CD4-positive, alpha-beta T cell treated with Interleukin-2 at 100 ng/mL for 4 hours (primary cell): ENCODE results near the gene ELMOD1.
A peak's percentile ranks its signal among the peaks of the same experiment; 100 is the strongest.

Experiments
- DNase-seq: peaks from one replicate; pipeline ENCODE4 v3.0.0-alpha.2; 2020; ENCODE audit warnings: low spot score

The ELMOD1 gene

GRCh38 chr11:107688322-107688918 is 97.5 kb downstream of the ELMOD1 start:
- DNase-seq = no peak

GRCh38 chr11:107689317-107690202 is 98.6 kb downstream of the ELMOD1 start:
- peak; percentile 57 for DNase-seq

- DNase-seq = no peak
These were observed 100.2 kb downstream of the ELMOD1 start for GRCh38 chr11:107691000-107691750.

GRCh38 chr11:107695446-107695845 is 104.5 kb downstream of the ELMOD1 start:
- no peak for DNase-seq

- no peak for DNase-seq
These were observed 105.2 kb downstream of the ELMOD1 start for GRCh38 chr11:107696140-107696539.

- no peak for DNase-seq
These were observed 106.3 kb downstream of the ELMOD1 start for GRCh38 chr11:107697291-107697690.

- no peak for DNase-seq
These were observed 108.7 kb downstream of the ELMOD1 start for GRCh38 chr11:107699371-107700285.

GRCh38 chr11:107702109-107702660 is 111.2 kb downstream of the ELMOD1 start:
- DNase-seq = no peak

GRCh38 chr11:107702723-107703122 is 111.8 kb downstream of the ELMOD1 start:
- no peak for DNase-seq

- no peak for DNase-seq
These were observed 113.5 kb downstream of the ELMOD1 start for GRCh38 chr11:107704451-107704850.

- DNase-seq = no peak
These were observed 114.1 kb downstream of the ELMOD1 start for GRCh38 chr11:107705027-107705426.

GRCh38 chr11:107706531-107706930 is 115.6 kb downstream of the ELMOD1 start:
- DNase-seq = no peak

- no peak for DNase-seq
These were observed 116.3 kb downstream of the ELMOD1 start for GRCh38 chr11:107707215-107707671.

GRCh38 chr11:107707807-107708206 is 116.9 kb downstream of the ELMOD1 start:
- no peak for DNase-seq

- no peak for DNase-seq
These were observed 117.8 kb downstream of the ELMOD1 start for GRCh38 chr11:107708792-107709191.

- DNase-seq = no peak
These were observed 119.4 kb downstream of the ELMOD1 start for GRCh38 chr11:107710301-107710700.

GRCh38 chr11:107711861-107712755 is 121.2 kb downstream of the ELMOD1 start, which contains the start of gene SLN:
Gene SLN, minus strand, starts transcription at chr11:107712056.
- no peak for DNase-seq

GRCh38 chr11:107713009-107713408 is 122.1 kb downstream of the ELMOD1 start:
- DNase-seq = no peak
